Cerebellar cortex (tissue), 1 donor: ENCODE results near the gene DDX31.

Experiments
- DNase-seq: peaks from one replicate; pipeline ENCODE4 v3.0.0-alpha.2; 2015; ENCODE audit warnings: low spot score

DDX31 gene

DNA sequence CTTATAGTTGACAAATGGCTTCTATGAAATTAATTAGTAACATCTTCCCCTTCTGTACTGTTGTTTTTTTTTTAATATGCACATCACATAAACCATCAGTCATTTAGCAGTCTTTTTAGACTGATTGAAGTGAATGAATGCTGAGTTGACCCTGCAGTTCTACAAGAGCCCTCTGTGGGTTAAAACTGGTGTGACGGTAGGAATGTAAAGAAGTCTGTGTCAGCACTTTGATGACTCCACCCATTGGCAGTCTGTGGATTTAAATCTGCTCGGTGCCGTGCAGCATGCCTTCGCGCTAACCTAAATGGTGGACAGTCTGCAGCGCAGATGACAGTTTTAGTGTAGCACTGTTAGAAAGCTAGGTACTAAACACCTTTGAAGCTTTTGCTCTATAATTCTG is 3.6 kb upstream of the DDX31 start:
- peak; percentile 43 for DNase-seq

- DNase-seq: no peak
Observed at GRCh38 chr9:132672413-132672690, 2.6 kb upstream of the DDX31 start.

- DNase-seq: no peak
Observed at GRCh38 chr9:132671620-132672412, 2.0 kb upstream of the DDX31 start.

DNA sequence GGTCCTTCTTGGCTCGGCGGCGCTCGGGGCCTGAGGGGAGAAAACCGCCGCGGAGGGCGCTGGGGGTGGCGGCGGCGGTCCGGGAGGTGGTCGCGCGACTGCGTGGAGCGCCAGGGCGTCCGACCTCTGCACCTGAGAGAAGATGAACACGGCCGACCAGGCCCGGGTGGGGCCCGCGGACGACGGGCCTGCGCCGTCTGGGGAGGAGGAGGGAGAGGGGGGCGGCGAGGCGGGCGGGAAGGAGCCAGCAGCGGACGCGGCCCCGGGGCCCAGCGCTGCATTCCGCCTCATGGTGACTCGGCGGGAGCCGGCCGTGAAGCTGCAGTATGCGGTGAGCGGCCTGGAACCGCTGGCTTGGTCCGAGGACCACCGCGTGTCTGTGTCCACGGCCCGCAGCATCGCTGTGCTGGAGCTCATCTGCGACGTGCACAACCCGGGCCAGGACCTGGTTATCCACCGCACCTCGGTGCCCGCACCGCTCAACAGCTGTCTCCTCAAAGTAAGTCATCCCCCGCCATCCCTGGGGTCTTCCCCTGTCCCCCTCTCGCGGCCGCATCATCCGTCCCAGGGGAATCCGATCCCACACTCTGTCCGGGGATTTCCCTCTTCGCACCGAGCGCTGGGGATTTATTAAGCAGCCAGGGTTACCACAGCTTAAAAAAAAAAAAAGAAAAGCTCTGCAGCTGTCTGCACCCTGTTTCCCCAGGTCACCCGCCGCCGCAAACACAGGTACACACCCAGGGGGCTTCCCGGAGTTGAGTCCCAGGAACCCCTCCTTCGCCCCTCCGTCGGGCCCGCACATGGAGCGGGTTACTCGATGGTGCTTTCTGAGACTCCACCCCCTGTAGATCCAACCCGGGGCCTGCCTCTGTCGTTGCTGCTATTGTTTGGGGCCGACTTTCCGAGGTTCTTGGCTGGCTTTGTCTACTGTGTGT is 941 bp upstream of the DDX31 start, which contains the start of gene GTF3C4:
Gene GTF3C4 (plus strand): TSS at position 8 of the 935 bp plus-strand sequence. CDS start 135 bp downstream, at position 143.
- no peak for DNase-seq

GRCh38 chr9:132669319-132669697 is 475 bp downstream of the DDX31 start:
- DNase-seq: peak; percentile 79

- peak; percentile 46 for DNase-seq
Observed at GRCh38 chr9:132663851-132664250, 5.9 kb downstream of the DDX31 start.

- peak; percentile 66 for DNase-seq
Observed at GRCh38 chr9:132663117-132663516, 6.7 kb downstream of the DDX31 start.

- DNase-seq: peak; percentile 74
Observed at GRCh38 chr9:132662152-132662945, 7.4 kb downstream of the DDX31 start.

GRCh38 chr9:132656299-132656698 is 13.5 kb downstream of the DDX31 start:
- no peak for DNase-seq

- peak; percentile 69 for DNase-seq
Observed at GRCh38 chr9:132651259-132651658, 18.5 kb downstream of the DDX31 start.

GRCh38 chr9:132648685-132649084 is 21.1 kb downstream of the DDX31 start:
- no peak for DNase-seq

GRCh38 chr9:132648283-132648682 is 21.5 kb downstream of the DDX31 start:
- no peak for DNase-seq

DNA sequence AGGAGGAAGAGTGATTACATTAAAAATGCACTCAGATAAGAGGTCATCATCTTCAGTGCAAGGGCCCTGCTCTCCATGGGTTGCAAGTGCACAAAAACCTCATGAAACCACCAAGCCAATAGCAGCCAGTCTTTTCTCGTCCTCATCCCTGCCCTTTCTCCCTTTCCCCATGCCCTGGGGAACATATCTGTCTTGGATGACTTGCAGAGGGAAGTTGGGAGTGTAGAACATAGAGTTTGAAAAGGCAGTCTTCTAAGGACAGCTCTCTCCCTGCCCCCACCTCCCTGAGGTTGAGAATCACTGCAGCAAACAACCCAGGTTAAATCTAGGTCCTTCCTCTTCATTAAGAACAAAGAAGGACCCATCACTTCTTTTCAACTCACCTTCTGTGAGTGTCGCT is 22.0 kb downstream of the DDX31 start:
- DNase-seq: no peak

DNA sequence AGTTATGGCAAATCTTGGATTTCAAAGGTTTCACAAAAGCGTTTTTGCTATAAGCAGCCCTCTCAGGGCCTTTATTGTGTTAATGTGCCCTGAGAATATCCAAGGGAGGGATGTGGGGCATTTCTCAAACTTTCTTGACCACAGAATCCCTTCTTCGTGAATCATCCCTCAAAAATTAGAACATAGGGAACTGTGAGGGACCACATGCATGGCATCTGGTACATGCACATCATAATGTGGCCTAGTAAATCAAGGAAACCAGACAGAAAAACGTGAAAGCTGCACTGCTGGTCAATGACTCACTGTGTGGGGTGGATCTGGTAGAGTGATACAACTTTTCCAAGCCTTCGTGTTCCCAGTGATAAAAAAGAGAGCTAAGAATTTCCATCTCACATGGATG is 22.4 kb downstream of the DDX31 start:
- DNase-seq: no peak

DNA sequence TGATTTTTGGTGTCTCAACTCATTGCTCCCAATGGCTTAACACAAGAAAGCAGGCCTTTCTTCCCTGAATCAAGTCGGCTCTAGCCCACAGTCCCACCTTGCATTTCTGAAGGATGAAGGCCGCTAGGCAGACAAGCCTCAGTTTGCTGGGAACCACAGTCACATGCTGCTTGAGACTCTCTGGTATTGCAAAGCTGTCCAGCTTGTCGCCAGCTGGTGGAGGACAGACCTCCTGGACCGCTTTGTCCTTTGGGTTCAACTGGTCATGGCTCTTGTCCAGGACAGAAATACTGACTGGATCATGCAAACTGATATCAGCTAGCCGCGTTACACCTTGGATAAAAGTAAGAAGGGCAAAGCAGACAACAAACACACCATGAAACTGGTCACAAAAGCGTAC is 23.1 kb downstream of the DDX31 start:
- DNase-seq: no peak

DNA sequence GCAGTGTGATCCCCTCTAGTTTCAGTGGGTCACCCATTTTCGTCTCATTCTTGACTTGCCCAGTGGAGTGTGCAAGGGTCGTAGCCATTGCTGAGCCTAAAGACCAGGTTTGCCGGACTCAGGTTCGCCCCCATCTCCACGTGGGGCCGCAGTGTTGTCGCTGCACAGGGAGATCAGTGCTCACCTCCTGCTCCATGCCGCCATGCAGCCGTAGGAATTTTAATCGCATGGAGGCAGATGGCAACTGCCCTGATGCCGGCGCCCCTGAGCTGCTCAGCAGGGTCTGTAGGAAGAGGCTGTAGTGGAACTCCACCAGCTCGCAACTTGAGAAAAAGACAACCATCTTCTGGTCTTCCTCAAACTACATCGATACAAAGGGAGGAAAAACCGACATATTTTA is 24.1 kb downstream of the DDX31 start:
- no peak for DNase-seq

DNA sequence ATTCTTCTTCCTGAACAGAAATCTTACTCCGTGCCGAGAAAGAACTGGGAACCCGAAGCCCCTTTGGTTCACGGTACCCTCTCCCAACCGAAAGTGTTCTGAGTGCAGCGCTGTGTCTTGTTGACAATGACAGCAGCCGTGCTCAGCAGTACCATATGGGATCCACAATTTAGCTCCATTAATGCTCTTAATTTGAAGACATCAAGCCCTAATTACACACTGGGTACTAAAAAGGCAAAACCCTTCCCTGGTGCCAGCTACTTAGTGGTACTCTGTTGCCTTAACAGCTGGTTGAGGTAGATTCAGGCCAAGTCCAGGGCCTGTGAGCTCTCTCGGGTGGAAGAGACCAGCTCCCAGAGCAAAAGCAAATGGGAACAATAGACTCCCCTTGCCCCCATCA is 24.5 kb downstream of the DDX31 start:
- peak; percentile 51 for DNase-seq

DNA sequence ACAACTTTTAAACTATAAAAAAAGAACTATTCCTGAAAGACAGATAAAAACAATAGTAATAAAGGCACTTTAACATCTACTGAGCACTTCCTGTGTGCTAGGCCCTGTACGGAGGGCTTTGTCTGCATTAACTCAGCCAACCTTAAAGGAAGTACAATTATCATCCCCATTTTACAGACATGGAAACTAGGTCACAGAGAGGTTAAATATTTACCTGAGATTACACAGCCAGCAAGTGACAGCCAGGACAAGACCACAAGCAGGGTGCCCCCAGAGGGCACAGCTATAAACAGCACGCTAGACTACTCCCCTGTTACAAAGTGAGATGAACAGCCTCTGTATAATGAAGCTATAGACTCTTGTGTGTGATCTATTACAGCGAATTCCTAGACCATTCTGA is 25.5 kb downstream of the DDX31 start:
- no peak for DNase-seq

DNA sequence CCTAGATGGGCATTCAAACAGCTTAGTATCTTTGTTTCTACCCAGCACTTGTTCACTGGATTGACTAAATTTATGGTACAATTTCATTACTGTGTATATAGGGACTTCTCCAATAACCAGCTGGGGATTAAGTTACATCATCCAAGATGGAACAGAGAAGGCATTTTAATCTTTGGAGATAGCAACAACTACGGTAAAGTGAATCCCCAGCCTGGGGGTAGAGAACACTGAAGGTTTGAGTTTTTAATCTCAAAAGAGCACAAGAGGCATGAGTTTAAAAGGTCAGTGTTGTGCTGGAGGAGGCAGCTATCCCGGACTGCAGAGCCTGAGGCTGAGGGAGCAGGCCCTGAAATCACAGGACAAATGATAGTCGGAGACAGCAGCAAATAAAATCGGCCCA is 28.6 kb downstream of the DDX31 start:
- no peak for DNase-seq

- DNase-seq: peak; percentile 49
Observed at GRCh38 chr9:132639322-132639721, 30.5 kb downstream of the DDX31 start.

DNA sequence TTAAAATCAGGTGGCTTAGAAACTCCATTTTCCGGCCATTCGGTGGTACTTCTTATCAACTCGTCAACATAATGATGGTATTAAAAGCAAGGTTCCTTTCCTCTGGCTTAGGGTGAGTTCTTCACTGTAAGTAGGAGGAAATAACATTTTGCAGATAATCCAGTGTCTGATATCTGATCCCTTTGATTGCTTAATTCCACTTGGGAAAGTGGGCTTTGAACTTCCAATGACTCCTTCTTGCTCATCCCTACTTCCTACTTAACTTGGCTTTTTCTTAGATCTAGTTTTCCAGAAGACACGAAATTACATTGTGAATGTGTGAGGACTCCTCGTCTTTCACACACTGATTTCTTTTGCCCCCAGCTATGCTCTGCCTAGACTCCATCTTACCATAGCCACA is 31.5 kb downstream of the DDX31 start:
- no peak for DNase-seq

- peak; percentile 87 for DNase-seq
Observed at GRCh38 chr9:132637801-132638200, 32.0 kb downstream of the DDX31 start.
